ENCODE results near the gene BACE1-AS.

The BACE1-AS gene

DNA sequence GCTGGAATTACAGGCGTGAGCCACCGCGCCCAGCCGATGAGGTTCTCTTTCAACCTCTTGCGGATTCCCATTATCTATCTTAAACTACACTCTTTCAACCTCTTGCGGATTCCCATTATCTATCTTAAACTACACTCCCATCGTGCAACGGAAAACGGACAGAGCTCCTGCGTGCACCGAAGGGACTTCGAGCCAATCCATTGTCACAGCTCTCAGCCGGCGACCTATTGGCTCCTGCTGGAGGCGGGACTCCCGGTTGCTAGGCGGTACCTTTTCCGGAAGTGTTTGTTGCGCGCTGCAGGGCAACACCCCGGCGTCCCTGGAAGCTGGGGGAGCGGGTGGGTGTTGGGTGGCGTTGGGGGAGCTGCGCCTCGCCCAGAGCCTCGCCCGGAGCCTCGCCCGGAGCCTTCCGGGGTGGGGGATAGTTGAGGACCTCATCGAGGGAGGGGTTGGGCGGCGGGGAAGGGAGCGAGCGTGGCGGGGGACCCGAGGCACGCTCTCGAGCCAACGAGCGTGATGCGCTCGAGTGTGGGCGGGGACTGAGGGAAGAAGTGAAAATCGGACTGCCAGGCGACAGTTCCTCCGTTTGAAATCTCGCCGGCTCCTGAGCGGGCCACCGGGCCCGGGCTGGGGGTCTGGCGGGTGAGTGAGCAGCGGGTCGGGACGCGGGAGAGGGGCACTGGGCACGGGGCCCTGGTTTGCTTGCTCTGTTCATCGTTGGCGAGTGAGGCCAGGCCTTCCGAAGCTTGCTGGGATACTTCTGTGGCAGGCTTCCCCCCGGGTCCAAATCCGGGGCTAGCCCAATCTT is 36.6 kb downstream of the BACE1-AS start, which contains the start of gene CEP164:
Gene CEP164 (plus strand): TSS at position 288 of the 808 bp plus-strand sequence. CDS start 10,733 bp downstream, outside the sequence.
- peak; percentile 91 for DNase-seq

DNA sequence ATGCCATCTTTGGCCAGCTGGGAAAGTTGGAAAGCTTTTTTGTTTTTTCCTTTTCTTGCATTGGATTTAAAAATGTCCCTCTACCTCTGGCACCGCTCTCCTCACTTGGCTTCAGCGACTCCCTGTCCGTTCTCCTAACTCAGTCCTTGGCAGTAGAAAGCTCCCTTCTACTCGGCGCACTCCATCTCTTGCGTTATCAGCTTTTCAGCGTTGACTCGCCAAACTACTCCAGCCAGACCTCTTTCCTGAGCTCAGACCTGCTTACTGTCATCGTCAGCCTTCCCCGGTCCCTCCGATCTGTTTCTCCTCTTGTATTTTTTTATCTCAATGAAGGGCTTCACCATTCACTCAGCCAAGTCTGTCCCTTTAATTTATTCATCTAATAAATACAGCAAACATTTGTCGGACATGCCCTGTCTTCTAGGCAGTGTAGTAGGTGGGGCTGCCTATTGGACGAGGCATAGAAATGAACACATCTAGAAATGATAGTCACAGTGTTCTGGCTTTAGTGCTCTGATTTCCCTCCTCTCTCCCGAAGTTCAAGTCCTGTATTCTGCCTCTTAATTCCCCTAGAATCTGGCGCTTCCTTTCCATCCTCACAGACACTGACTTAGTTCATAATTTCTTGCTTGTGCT is 37.3 kb downstream of the BACE1-AS start:
- DNase-seq: no peak

- no peak for DNase-seq
These were observed 41.7 kb downstream of the BACE1-AS start for GRCh38 chr11:117332843-117333242.

DNA sequence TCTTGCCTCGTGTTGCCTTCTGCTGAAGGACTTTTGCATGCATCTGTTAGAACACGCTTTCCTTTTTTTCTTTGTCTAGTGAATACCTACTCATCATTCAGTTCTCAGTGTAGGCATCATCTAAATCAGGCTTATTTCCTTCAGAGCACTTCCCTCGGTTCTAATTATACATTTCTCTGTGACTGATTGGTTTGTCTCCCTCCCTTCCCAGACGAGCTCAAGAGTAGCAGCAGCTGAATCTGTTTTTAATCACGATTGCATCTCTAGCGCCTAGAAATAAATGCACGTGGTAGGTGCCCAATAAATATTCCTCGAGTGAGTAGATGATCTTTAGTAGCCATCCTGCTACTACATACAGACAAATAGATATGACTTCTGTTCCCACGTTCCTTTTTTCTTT is 42.8 kb downstream of the BACE1-AS start:
- DNase-seq: no peak

GRCh38 chr11:117334896-117335295 is 43.8 kb downstream of the BACE1-AS start:
- DNase-seq: no peak

DNA sequence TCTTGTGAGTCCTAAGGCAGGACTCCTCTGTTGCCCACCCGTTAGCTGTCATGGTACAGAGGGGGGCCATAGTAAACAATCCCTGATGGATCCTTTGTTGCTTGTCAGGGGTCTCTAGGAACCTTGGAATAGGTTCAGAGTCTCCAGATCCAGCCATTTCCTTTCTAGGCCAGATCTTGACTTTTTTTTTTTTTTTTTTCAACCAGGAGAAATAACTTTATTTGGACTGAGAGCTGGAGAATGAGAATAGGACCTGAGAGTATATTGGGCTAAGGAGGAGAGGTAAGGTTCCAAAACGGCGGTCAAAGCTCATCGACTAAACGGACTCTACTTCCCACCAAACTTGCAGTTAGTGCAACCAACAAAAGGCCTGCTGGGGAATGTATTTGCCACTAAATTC is 44.3 kb downstream of the BACE1-AS start:
- DNase-seq: no peak

DNA sequence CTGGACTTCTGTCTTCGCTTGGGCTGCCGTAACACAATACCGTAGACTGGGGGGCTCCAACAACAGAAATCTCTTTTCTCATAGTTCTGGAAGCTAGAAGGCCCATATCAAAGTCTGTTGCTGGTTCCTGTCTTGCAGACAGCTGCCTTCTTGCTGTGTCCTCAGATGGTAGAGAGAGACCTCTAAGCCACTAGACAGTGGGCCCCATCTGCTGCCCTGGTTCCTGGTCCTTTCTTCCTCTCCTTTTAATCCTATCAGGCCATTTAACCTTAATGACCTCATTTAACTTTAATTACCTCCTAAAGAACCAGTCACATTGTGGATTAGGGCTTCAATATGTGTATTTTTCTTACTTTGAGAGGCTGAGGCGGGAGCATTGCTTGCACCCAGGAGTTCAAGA is 45.9 kb downstream of the BACE1-AS start:
- DNase-seq: peak; percentile 29
